AG08396 (cell line): ENCODE measurements around the gene SLC39A11.

Experiments
- DNase-seq: peaks from one replicate; pipeline ENCODE4 v3.0.0; 2012; ENCODE audit warnings: low spot score, mixed read lengths

Gene SLC39A11

DNA sequence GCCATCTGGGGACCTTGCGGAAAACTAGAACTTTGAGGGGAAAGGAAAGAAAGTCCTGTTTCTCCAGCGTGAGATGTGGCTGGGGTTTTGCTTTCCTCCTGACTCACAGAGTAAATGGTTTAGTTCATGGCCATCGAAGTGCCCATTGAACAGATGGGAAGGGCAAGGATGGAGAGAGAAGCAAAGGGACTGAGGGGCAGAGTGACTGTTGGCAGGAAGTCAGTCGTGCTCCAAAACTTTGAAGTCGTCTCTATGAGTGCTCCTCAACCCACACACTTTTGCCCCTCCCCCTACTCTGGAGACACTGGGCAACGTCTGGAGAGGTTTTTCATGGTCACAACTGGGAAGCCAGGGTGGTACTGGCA, 476.9 kb downstream of the SLC39A11 start:
- DNase-seq = no peak

- DNase-seq = no peak
These were observed 477.4 kb downstream of the SLC39A11 start for GRCh38 chr17:72614871-72615626.

GRCh38 chr17:72614476-72614870, 478.0 kb downstream of the SLC39A11 start:
- DNase-seq = no peak

DNA sequence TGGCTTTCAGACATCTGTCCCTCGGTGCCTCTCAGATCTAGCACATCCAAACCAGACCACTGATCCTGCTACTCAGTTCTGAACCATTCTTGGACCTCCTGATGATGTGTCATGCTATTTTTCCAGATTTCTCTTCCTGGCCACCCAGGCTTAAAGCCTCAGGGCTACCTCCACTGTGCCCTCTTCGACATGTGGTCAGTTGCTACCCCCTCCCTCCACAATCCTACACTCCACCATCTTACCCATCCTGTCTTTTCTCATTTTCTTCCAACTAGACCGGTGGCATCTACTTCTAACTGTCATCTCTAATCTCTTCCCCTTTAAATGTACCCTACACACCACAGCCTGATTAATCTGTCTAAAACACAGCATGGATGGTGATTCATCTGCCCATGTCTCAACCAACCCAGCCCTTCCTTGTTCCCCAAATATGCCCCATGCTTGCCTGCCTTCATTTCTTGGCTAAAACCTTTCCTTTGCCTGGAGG, 478.6 kb downstream of the SLC39A11 start:
- DNase-seq = peak; percentile 36

DNA sequence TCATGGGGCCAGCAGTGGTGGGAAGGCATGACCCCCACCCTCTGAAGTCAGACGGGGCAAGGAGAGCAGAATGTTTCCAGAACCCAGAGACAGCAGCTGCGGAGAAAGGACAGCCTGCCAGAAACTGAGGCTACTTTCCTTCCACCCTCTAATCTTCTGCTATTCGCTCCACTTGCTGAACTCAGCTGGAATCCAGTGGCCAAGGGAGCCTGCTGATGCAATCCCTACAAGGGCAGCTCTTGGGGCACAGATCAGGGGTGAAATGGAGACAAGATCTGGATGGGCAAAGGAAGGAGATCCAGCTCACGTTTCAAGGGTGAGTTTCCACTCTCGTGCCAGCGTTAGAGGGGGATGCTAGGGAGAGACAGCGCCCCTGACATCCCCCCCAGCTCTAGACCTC, 479.1 kb downstream of the SLC39A11 start:
- DNase-seq = no peak

DNA sequence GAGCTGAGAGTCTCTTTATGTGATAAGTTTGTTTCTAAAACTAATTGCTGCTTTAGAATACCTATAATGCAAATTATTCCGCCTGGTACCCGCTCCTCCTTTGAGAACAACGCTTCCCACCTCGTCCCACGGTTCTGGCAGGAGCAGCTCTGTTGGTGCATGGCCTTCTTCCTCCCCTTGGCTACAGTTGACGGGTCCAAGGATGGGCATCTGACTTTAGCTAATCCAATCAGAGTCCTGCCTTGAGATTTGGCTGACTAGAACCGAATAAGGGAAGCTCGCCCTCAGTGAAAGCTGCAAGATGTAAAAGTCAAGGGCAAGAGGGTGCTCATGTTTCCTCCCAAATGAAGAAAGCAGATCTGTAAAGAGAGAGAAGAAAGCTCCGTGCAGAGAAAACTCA, 481.3 kb downstream of the SLC39A11 start:
- DNase-seq = no peak

DNA sequence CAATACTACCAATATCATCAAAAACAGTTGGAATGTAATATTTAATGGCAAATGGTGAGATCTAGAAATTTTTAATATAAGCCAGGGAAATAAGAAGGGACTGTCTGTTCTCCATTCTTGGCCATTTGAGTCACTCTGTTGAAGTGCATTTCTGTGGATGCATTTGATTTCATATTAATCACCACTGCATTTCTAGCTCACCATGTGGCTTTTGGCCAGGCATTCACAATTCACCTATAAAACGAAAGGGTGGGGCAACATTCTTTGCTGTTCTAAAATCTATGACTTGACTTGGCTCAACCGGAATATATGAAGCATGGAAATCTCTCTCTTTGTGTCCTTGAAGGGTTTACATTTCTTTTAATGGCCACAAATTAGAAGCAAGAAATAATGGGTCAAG, 483.0 kb downstream of the SLC39A11 start:
- no peak for DNase-seq

GRCh38 chr17:72608436-72608835, 484.1 kb downstream of the SLC39A11 start:
- no peak for DNase-seq

GRCh38 chr17:72606656-72607055, 485.8 kb downstream of the SLC39A11 start:
- DNase-seq = no peak

DNA sequence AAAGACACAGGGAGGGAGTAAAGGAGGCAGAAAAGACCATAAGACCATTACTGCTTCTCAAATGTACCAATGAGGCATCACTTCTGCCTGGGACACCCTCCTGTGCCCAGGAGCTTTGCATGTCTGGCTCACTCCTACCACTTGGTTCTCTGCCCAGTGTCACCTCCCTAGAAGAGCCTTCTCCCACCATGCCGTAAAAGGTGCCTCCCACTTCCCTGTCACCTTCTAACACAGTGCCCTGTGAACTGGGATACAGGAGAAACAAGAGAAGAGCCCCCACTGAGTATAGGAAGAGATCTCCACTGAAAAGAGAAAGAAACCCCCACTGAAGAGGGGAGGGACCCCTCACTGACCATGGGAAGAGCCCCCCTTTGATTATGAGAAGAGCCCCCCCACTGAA, 486.9 kb downstream of the SLC39A11 start:
- DNase-seq = no peak

DNA sequence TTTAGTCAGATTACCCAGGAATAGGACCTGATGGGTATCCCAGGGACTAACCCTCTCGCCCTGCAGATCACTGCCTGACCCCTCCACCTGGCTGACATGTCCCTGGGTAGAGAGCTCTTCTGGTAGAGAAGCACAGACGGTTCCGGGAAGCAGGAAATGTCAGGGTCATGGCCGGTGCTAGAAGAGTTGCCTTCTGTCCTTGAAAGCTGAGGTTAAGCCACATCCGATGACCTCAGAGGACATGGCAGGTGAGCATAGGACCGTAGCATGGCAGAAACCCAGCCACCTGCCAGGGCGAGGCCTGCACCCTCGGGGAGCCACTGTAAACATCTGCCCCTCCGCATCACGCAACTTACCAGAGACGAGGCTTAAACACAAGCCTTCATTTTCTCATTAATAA, 488.0 kb downstream of the SLC39A11 start:
- no peak for DNase-seq

GRCh38 chr17:72603420-72604242, 488.9 kb downstream of the SLC39A11 start:
- DNase-seq = no peak

- DNase-seq = peak; percentile 53
These were observed 489.7 kb downstream of the SLC39A11 start for GRCh38 chr17:72602517-72603419.

DNA sequence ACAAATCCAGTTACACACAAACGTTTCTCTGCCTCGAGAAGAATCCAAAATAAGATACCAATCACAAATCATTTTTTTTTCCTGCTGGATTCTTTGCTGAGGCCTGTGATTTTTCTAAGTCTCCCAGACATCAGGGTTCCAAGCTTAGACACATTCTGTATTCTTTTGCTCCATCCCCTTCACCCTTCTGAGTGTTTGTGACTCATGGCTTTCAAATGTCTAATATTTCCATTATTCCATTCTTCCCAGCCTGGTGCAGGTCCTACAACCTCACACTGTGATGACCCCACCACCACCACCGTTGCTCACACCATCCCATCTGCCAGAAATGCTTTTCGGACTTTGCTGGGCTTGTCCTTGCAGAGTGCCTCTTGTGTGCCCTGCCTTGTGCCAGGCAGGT, 491.6 kb downstream of the SLC39A11 start:
- no peak for DNase-seq

GRCh38 chr17:72599891-72600290, 492.6 kb downstream of the SLC39A11 start:
- no peak for DNase-seq

- no peak for DNase-seq
These were observed 493.8 kb downstream of the SLC39A11 start for GRCh38 chr17:72598695-72599094.

GRCh38 chr17:72597354-72598087, 495.0 kb downstream of the SLC39A11 start:
- no peak for DNase-seq
